Measurements from ENCODE around the gene EIF3K. TPM values are rescaled to one million over a fixed set of nuclear protein-coding genes. Genes with fewer than 3 reads are reported as not detected.
A peak's percentile ranks its signal among the peaks of the same experiment; 100 is the strongest.

EIF3K gene
- total RNA-seq, 4 donors from 2014 or later, result 267 to 660 (median 460) TPM

DNA sequence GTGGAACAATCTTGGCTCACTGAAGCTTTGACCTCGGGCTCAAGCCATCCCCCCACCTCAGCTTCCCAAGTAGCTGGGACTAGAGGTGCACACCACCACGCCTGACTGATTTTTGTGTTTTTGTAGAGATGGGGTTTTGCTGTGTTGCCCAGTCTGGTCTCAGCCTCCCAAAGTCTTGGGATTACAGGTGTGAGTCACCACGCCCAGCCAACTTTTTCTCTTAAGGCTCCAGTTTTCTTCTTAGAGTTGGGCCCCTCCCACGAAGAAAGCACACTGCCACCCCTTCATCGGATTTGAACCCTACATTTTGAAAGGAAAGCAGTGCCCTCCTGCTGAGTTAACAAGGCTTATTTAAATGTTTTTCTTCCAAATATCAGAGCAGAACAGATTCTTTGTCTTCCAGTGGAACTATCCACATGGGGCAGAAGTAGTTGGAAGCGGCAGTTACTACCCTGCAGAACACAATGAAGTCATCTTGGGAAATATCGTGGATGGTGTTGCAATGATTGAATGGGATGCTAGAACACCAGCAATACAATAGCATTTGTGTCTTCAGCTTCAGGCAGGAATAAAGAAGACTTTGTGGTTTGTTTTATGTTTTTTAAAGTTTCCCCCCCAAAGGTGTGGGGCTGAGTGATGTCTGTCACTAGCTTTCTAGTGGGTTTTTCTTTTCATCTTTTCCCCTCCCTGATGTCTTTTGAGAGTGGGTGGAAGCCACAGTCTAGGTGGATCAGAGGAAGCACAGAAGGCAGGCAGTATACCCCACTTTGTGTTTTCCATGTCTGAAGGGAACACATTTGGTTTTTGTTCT is 37.4 kb downstream of the EIF3K start:
- in situ Hi-C loops (cut with MboI; ENCODE audit: low pct_ligation_motif_present in 1 of 4, low pct_unique_long_range_greater_than_20kb in 1 of 4, low sequenced_read_pairs in 3 of 4), result no loop called here
- H3K4me3 ChIP-seq, result no peak overlapping the region
- no peaks in the 10 kb centered on the region for H3K27me3 ChIP-seq
- H3K9me3 ChIP-seq, result no peaks in the 10 kb centered on the region
- TF ChIP-seq POLR2AphosphoS5 (IDR thresholded peaks at IDR 0.05) (peak in 1 of 3 donors; percentile 24), EP300 (IDR thresholded peaks at IDR 0.05; ENCODE audit: low read depth) (no peak), POLR2A (IDR thresholded peaks at IDR 0.05) (no peak)
- TF ChIP-seq, protein P1, sequence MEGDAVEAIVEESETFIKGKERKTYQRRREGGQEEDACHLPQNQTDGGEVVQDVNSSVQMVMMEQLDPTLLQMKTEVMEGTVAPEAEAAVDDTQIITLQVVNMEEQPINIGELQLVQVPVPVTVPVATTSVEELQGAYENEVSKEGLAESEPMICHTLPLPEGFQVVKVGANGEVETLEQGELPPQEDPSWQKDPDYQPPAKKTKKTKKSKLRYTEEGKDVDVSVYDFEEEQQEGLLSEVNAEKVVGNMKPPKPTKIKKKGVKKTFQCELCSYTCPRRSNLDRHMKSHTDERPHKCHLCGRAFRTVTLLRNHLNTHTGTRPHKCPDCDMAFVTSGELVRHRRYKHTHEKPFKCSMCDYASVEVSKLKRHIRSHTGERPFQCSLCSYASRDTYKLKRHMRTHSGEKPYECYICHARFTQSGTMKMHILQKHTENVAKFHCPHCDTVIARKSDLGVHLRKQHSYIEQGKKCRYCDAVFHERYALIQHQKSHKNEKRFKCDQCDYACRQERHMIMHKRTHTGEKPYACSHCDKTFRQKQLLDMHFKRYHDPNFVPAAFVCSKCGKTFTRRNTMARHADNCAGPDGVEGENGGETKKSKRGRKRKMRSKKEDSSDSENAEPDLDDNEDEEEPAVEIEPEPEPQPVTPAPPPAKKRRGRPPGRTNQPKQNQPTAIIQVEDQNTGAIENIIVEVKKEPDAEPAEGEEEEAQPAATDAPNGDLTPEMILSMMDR (IDR thresholded peaks at IDR 0.05), result no peak
- WGBS, 2 donors (ENCODE audit: low coverage in 1 of 2), result 63 to 70% methylated on average over 2 to 7 of the region's 7 CpGs
- no peak for DNase-seq
- H3K4me1 ChIP-seq, result peaks cover 90 to 100% (median 99%) of the 10 kb centered on the region in 4 donors
- no peaks in the 10 kb centered on the region for H3K36me3 ChIP-seq
- H3K27ac ChIP-seq, result peak overlapping the region; percentile 99 to 100 (median 99)
- intact Hi-C loops (cut with DNase I; ENCODE audit: low total_unique reads), result loop anchor here (10.0 kb wide), 1 partner anchor 178 kb away; the partner anchor contains the start of gene ECH1

DNA sequence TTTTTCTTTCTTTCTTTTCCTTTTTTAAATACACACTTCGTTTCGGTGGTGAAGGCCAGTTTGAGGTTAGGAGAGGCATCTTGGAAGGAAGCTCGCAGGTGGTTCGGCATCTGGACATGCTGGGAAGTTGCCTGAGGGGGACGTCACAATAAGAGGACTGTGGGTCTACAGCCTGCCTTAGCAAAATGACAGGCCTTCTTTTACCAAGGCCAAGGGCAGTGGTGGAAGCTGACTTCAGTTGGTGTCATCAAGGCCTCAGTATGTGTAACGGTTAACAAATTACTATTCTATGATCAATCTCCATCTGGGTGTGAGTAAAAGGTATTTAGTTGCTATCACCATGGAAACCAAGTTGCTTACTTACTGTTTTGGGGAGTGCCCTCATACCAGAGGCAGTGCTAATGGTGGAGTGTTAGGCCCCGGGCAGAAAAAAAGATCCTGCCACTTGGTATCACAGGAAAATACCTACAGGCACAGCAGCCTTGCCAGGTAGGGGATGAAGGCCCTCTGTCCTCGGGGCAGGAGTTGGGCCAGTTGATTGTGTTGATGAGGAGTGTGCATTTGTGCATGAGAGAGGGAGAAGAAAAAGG is 38.7 kb downstream of the EIF3K start:
- TF ChIP-seq POLR2AphosphoS5 (IDR thresholded peaks at IDR 0.05) (peak in 2 of 3 donors; percentile 28 to 50), POLR2A (IDR thresholded peaks at IDR 0.05) (no peak)
- TF ChIP-seq, protein P1 (IDR thresholded peaks at IDR 0.05), result no peak
- no peaks in the 10 kb centered on the region for H3K9me3 ChIP-seq
- intact Hi-C loops (cut with DNase I; ENCODE audit: low total_unique reads), result loop anchor here (10.0 kb wide), 1 partner anchor 177 kb away; the partner anchor contains the start of gene ECH1
- in situ Hi-C loops (cut with MboI; ENCODE audit: low pct_ligation_motif_present in 1 of 4, low pct_unique_long_range_greater_than_20kb in 1 of 4, low sequenced_read_pairs in 3 of 4), result no loop called here
- no peaks in the 10 kb centered on the region for H3K27me3 ChIP-seq
- H3K27ac ChIP-seq, result peak overlapping the region; percentile 99 to 100 (median 99)
- WGBS, 2 donors (ENCODE audit: low coverage in 1 of 2), result 24 to 46% methylated on average over 2 to 8 of the region's 8 CpGs
- H3K4me3 ChIP-seq, result no peak overlapping the region
- H3K36me3 ChIP-seq, result no peaks in the 10 kb centered on the region
- peaks cover 91 to 100% (median 98%) of the 10 kb centered on the region in 4 donors for H3K4me1 ChIP-seq
- DNase-seq, result no peak

DNA sequence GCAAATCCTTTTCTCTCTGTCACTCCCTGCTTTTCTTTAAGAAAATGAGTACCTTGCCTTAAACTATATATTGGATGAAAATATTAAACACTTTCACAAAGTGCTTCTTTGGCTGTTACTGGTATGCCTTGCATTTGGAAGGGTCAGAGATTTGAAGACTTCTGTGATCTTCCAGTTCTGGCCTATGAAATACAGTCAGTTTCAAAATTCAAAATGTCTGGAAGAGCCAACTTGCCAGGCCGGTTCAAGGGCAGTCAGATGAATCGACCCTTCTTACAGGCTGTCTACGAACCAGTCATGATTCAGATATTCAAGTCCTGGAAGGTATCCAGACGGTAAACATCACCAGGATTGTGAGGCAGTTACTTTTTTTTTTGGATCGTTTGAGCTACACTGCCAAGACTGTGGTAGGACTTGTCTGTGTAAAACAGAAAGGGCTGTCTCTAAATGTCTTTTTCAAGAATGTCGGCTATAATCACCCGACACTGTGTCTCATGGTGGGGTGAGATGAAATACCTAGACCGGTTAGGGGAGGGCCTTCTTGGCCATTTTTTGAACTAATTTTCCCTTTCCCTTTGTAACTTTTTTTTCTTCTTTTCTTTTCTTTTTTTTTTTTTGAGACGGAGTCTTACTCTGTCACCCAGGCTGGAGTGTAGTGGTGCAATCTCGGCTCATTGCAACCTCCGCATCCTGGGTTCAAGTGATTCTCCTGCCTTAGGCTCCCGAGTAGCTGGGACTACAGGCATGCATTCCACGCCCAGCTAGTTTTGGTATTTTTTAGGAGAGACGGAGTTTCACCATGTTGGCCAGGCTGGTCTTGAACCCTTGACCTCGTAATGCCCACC is 39.7 kb downstream of the EIF3K start:
- peaks cover 96 to 100% (median 99%) of the 10 kb centered on the region in 4 donors for H3K4me1 ChIP-seq
- no peaks in the 10 kb centered on the region for H3K9me3 ChIP-seq
- H3K27me3 ChIP-seq, result no peaks in the 10 kb centered on the region
- in situ Hi-C loops (cut with MboI; ENCODE audit: low pct_ligation_motif_present in 1 of 4, low pct_unique_long_range_greater_than_20kb in 1 of 4, low sequenced_read_pairs in 3 of 4), result no loop called here
- TF ChIP-seq EP300 (IDR thresholded peaks at IDR 0.05; ENCODE audit: low read depth) (no peak), POLR2A (IDR thresholded peaks at IDR 0.05) (peak; percentile 41), POLR2AphosphoS5 (IDR thresholded peaks at IDR 0.05) (peak; percentile 75 to 90 (median 90))
- peak overlapping the region; percentile 99 to 100 (median 99) for H3K27ac ChIP-seq
- intact Hi-C loops (cut with DNase I; ENCODE audit: low total_unique reads), result loop anchor here (10.0 kb wide), 1 partner anchor 176 kb away; the partner anchor contains the start of gene ECH1
- H3K4me3 ChIP-seq, result no peak overlapping the region
- peak; percentile 56 for DNase-seq
- WGBS, 2 donors (ENCODE audit: low coverage in 1 of 2), result 27 to 57% methylated on average over 8 to 15 of the region's 15 CpGs
- H3K36me3 ChIP-seq, result no peaks in the 10 kb centered on the region

DNA sequence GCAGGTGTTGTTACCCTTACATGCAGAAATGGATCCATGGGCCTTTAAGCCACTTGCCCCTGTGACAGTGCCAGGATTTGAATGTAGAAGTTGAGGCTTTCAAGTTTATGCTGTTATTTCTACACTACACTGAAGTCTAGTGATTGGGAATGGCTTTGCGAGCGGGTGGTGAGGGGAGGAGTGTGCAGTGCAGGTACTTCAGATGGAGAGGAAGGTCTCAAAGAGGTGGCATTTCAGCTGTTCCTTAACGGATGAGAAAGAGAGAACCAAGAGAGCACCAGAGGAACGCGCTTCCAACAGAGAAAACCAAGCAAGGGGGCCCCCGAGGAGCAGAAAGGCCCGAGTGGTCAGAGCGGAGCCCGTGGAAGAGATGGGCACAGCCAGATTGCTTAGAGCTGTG is 41.7 kb downstream of the EIF3K start:
- DNase-seq, result no peak
- intact Hi-C loops (cut with DNase I; ENCODE audit: low total_unique reads), result no loop called here
- Histone ChIP-seq H3K36me3 (no peaks in the 10 kb centered on the region), H3K4me3 (no peak overlapping the region), H3K27me3 (no peaks in the 10 kb centered on the region), H3K9me3 (no peaks in the 10 kb centered on the region), H3K27ac (peak overlapping the region; percentile 99 to 100 (median 99)), H3K4me1 (peaks cover 97 to 100% (median 99%) of the 10 kb centered on the region in 4 donors)
- no peak for TF ChIP-seq EP300 (IDR thresholded peaks at IDR 0.05; ENCODE audit: low read depth)
- no peak for TF ChIP-seq POLR2A (IDR thresholded peaks at IDR 0.05)
- TF ChIP-seq, protein P1 (IDR thresholded peaks at IDR 0.05), result no peak
- TF ChIP-seq POLR2AphosphoS5 (IDR thresholded peaks at IDR 0.05), result no peak
- in situ Hi-C loops (cut with MboI; ENCODE audit: low pct_ligation_motif_present in 1 of 4, low pct_unique_long_range_greater_than_20kb in 1 of 4, low sequenced_read_pairs in 3 of 4), result no loop called here
- 56 to 58% methylated on average over 8 to 9 of the region's 9 CpGs for WGBS, 2 donors (ENCODE audit: low coverage in 1 of 2)

Data from transverse colon (tissue), 4 donors.